Glomerular visceral epithelial cell (primary cell): ENCODE measurements around the gene MSH2.
A peak's percentile ranks its signal among the peaks of the same experiment; 100 is the strongest.

ENCODE experiments used
- DNase-seq: peaks from one replicate; pipeline ENCODE4 v3.0.0-alpha.2; 2016; ENCODE audit errors: extremely low spot score

The MSH2 gene

DNA sequence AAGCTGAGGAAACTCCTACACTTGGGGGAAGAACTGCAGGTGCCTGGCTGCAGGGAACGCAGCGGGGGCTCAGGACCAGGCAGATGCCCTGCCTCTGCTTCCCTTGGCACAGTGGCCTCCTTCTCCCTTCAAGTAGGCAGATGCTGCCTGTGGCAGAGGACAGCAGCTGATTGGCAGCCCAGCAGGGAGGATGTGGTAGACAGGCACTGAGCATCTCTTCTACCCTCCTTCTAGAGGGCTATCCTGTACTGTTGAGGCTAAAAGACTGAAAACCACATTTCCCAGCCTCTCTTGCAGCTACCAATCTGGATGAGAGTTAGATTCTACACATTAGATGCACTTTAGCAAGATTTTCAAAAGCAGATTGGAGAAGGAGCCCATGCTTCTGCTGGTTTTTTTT lies 105.7 kb downstream of the MSH2 start:
- no peak for DNase-seq

DNA sequence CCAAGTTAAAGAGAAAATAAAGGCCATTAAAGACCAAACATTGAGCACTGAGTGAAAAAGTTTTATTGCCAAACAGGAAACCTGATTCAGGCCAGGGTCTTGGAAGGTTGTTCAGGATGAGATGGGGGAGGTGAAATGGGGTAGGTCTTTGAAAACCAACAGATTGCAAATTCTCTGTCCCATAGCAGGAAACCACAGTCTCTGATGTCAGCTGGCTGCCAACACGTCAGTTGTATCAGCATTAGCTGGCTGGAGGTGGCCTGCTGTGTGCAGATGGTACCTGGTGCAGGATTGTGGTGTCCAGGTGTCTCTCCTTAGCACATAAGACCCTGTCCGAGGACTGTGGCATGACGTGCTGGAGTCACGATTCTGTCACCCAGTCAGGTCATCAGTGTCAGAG lies 106.3 kb downstream of the MSH2 start:
- no peak for DNase-seq

- DNase-seq, result no peak
These were observed 106.9 kb downstream of the MSH2 start for GRCh38 chr2:47509821-47510385.

DNA sequence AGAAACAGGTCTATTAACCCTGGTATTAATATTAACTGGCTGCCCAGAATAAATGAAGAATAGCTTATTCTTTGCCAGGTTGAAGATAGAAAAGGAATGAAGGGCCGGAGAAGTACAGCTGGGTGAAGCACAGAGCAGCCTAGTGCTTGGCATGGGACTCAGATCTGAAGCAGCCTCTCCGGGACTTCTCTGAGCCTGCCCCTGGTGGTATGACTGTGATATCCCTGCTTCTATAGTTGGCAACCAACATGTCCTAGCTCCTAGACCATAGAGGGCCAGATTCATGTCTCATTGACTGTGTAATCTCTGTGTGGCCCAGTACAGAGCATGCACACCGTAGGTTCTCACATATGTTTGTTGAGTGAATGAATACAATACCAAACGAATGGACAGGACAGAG lies 107.8 kb downstream of the MSH2 start:
- DNase-seq, result no peak

GRCh38 chr2:47512581-47513083 lies 109.7 kb downstream of the MSH2 start:
- no peak for DNase-seq

DNA sequence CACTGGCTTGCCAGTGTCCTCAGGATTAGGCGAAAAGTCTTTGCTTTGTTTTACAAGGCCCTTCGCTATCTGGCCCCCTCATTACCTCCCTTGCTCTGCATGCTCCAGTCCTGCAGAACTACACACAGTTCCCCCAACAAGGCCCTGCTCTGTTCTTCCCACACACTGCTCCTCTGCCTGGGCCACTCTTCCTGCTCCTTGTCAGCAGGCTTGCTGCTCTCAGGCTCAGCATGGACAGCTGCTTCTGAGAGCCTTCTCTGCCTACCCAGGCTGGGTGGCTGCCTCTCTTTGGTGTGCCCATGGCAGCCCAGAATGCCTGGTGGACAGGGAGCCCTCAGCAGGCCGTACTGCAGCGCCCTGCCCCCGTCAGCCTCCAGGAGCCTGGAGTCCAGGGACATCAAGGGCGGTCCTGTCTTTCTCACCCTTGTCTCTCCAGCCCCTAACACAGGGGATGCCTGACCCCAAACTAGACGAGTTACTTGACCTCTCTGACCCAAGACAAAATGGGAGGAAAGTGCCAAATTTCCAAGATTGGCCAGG lies 111.1 kb downstream of the MSH2 start:
- no peak for DNase-seq

GRCh38 chr2:47516360-47517104 lies 113.6 kb downstream of the MSH2 start:
- DNase-seq, result no peak

DNA sequence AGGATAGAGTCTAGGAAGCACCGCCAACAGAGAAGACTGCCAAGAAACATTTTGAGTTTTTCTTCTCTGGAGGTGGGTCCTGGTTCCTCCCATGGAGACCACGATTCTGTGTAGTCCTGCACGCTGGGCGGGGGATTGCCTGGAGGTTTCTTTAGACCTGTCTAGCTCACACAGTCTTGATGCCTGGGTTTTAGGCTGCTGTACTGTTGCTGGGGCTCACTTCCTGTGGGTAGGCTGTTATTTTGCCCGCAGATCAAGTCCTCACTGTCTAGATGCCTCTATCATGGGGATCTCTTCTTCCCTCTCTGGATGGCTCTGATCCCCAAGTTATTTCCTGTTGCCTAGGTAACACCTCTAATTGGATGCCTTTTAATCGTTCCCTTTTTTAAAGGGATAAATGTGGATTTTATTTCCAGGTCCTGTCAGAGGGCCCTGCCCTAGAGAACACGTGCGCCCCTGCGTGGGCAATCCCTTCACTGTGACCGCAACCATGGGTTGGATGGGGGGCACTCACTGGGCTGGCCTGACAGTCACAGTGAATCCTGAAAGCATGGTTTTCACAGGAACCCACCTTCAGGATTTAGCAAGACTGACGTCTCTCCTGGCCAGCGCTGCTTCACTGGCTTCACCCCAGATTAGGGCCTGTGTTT lies 115.7 kb downstream of the MSH2 start:
- no peak for DNase-seq

DNA sequence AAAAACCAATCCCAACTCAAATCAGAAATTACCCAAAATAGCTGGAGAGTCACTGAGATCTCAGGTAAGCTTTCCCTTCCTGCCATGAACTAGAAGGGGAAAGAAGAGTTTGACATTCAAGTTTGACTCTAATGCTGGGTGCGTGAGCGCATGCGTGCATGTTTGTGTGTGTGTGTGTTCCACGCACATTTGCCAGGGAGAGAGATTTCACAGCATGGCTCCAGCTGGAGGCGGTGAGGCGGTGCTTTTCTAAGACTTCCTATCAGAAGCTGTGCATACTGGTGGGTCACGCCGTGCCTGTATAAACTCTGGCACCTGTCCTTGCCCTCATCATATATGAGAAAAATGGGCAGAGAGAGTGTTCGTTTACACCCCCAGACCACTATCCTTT lies 116.2 kb downstream of the MSH2 start:
- DNase-seq, result no peak

GRCh38 chr2:47519604-47520301 lies 116.8 kb downstream of the MSH2 start:
- DNase-seq, result no peak

GRCh38 chr2:47520302-47520630 lies 117.3 kb downstream of the MSH2 start:
- DNase-seq, result no peak

- peak; percentile 39 for DNase-seq
These were observed 118.1 kb downstream of the MSH2 start for GRCh38 chr2:47520825-47521665.

DNA sequence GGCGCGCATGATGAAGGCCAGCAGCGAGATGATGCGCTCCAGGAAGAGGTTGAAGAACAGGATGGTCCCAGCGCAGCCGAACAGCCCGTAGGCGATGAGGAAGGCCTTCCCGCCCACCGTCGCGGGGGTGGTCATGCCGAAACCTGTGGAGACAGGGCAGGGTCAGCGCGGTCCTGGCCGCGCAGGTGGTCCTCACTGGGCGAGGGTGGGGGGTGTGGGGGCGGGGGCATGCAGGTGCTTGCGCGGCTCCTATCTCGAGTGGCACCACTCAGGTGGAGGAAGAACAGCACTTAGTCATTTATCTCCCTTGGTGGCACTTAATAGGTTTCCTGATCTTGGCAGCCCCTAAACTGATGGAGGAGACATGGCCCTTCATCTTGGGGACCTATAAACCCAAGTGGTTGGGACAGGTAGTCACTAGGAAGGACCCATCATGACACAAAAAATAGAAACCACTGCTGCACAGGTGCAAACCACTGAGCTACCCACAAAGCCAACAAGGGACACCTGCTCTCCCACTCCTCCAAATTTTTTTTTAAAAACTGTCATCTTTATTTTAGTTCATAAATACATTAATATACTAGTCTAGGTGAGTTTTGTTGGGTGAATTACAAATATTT lies 118.8 kb downstream of the MSH2 start:
- DNase-seq, result no peak

DNA sequence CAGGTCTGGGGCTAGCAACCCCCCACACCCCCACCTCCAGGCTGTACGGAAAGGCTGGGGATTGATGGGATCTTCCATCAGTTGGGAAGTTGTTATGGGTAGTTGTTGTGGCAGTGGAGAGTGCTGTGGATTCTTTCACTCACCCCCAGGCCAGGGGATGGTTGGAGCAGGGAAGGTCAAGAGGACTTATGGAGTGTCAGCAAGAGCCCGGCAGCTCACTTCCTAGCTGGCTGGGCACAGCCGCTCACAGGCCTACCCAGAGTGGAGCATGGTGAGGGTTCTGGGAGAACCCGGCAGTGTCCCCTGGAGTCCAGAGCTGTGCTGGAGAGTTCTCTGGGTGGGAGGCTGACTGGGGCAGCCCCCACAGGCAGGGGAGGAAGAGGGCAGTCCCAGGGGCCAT lies 122.2 kb downstream of the MSH2 start:
- DNase-seq, result no peak

DNA sequence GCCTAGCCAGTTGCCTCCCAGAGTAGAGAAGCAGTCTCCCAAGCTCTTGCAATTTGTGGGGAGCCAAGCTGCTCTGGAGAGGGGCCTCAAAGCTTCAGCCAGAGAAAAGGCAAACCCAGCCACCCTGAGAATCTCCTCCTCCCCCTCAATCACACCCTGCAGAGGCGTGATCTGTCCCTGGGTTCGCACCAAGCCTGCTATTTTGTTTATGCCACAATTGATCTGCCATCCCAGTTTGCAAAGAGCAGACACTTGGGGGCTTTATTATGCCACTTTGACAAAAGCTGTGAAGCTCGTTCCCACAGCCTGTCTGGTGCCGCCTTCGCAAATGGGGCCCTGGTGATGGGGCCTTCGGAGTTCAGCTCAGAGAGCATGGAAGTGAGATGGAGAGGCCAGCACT lies 125.5 kb downstream of the MSH2 start:
- no peak for DNase-seq

GRCh38 chr2:47528874-47529273 lies 125.9 kb downstream of the MSH2 start:
- no peak for DNase-seq

GRCh38 chr2:47530105-47530760 lies 127.3 kb downstream of the MSH2 start:
- DNase-seq, result no peak

GRCh38 chr2:47531378-47532042 lies 128.6 kb downstream of the MSH2 start:
- DNase-seq, result no peak
